WTC11 (cell line): ENCODE results near the gene IL12RB2.

ENCODE experiments used
- ATF6 ChIP-seq: sonication (generic); formaldehyde crosslinking; IDR thresholded peaks from 2 replicates; pipeline ENCODE4 v1.8.1; 2023; ENCODE audit warnings: mild to moderate bottlenecking, missing genetic modification reagents
- CTCF ChIP-seq: fragments of 200-600 bp; IDR thresholded peaks from 2 replicates; pipeline ENCODE4 v1.8.0; 2022; ENCODE audit warnings: antibody characterized with exemption
- MLX ChIP-seq: sonication (generic); formaldehyde crosslinking; IDR thresholded peaks from 2 replicates; pipeline ENCODE4 v1.8.1; 2023; ENCODE audit warnings: mild to moderate bottlenecking, missing genetic modification reagents, moderate library complexity
- RELA ChIP-seq: sonication (generic); formaldehyde crosslinking; IDR thresholded peaks from 2 replicates; pipeline ENCODE4 v1.8.1; 2022; ENCODE audit warnings: missing genetic modification reagents, mild to moderate bottlenecking, borderline replicate concordance
- SOX15 ChIP-seq: fragments of 250-450 bp; sonication (Bioruptor Pico); IDR thresholded peaks from 2 replicates; pipeline ENCODE4 v1.9.0; 2021; ENCODE audit warnings: mild to moderate bottlenecking

GRCh38 chr1:67264899-67265298 is 42.8 kb upstream of the IL12RB2 start:
- TF ChIP-seq SOX15 (CRISPR knock-in tag), result no peak
- no peak for TF ChIP-seq ATF6
- no peak for TF ChIP-seq MLX (CRISPR knock-in tag)
- TF ChIP-seq CTCF, result no peak
- no peak for TF ChIP-seq RELA
